Right ventricle myocardium inferior (tissue), 1 donor: ENCODE results near the gene IQCN. TPM values are rescaled to one million over a fixed set of nuclear protein-coding genes. Genes with fewer than 3 reads are reported as not detected.

Source experiments
- ATAC-seq: fragments of 200-7000 bp; cut with Tn5 transposase; one replicate; pipeline ENCODE4 v1.9.1; 2020; ENCODE audit warnings: mild to moderate bottlenecking, moderate library complexity
- DNase-seq: peaks from one replicate; pipeline ENCODE4 v3.0.0; 2021; ENCODE audit errors: missing footprints
- intact Hi-C: fragments of 100-400 bp; cut with DNase I; formaldehyde crosslinking; loops from one replicate; pipeline ENCODE4 v1.11.0; 2022
- total RNA-seq: library from RNA; stranded (reverse); fragmentation: NEBNext Ultra II Directional; extraction: Animal tissue kit (Norgen Biotek cat#: 25700); gene quantifications from one replicate; pipeline ENCODE4 v1.2.1, GENCODE V29; 2021
- donor health status: DM: no; HTN: yes; CAD: no; lungs with severe emphysema.

The IQCN gene
- total RNA-seq, 1 donor from 2014 or later, result 0.43 TPM

DNA sequence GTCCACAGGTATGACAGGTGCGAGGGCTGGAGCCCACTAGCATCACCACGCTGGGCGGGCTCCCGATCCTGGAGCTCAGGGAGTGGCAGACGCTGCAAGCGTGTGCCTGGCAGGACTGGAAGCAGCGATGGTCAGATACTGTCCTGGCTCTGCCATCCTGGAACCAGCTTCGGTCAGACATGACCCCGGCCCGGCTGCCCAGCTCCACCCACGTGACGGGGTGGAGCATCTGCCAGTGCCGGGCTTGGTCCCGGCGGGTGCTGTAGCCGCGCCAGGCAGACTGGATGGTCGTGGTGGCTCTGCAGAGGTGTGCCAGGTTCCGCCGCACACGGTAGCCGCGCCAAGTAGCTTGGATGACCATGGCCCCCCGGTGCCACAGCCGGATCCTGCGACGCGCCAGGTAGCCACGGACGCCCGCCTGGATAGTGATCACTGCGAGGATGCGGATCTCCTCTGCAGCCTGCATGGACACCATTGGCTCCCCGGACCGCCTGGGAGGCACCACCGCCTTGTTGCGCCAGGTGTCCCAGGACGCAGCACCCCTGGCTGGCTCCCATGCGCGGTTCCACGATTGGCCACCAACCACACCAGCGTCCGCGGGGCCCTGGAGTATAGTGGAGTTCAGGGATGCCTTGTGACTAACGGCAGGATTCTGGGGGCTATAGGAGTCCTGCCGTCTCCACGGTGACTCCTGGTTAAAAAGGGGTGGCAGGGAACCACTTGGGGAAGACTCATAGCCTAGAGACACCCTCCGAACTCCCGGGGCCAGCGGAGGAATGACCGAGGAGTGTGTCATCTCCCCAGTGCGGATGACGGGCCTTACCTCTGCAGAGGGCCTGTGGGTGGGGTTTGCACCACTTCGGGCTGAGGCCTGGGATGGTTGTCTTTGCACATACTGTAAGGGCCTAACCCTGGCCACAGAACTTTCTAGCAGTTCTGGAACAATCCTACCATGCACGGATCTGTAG lies 16.5 kb downstream of the IQCN start:
- no peak for ATAC-seq
- no peak for DNase-seq
- intact Hi-C loops, result loop anchor here (10.0 kb wide), 1 partner anchor 1283 kb away; no protein-coding TSS in a partner anchor

DNA sequence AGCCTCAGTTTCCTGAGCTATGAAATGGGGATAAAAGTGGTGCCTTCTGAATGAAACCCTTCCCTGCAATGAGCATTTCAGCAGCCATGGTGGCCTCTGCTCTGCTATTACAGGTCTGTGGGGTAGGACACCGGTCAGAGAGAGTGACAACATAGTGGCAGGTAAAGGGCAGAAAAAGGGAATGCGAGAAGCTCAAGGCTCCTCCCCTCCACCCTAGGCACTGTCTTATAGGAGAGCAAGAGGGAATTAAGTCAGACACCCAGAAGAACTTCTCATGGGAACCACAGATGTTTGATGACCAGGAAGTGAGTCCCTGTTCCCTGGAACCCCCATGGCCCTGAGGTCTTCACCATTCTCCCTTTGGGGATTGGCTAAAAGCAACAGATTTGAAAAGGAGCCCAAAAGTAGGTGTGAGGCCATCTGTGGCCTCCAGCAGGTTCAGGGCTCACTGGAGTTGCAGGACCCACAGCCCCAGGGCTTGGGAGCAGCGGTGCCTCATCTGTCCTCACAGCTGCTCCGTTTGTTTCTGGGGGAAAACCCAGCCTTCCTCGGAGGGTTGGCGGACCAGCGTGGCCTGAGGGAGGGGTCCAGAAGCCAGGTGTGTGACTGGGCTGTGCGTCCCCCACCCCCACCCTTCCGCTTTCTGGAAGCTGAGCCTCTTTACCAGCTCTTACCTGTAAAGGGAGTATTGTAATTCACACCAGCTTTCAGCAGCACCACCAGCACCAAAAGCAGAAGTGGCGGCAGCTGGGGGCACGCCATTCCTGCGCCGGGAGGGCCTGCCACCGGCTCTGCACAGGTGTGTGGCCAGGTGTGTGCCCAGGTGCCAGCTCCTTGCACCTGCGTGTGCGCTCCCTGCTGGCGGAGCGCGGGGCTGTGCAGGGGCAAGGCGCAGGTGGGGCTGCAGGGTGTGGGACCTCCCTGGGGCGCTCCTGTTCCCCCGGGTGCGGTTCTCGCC lies 19.4 kb downstream of the IQCN start:
- DNase-seq, result no peak
- ATAC-seq, result no peak
- intact Hi-C loops, result loop anchor here (10.0 kb wide), 1 partner anchor 1280 kb away; no protein-coding TSS in a partner anchor

DNA sequence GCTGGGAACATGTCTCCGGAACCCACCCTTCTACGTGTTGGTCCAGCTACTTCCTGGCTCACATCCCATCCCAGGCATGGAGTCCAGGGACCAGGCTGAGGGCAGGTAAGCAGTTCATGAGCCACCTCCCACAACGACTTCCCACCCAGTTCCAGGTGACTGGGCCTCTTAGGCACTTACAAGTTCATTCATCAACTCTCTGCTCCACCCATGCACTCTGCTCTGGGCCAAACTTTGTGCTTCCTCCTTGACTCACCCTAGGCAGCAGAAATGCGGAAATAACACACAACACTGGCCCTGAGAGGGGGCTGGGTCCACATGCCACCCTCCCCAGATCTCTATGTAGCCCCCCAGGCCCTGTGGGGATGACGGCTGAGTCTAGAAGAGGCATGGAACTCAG lies 20.5 kb downstream of the IQCN start:
- intact Hi-C loops, result loop anchor here (2.0 to 10.0 kb wide), 2 partner anchors 49 to 1279 kb away; partner anchors contain the start of gene RAB3A
- DNase-seq, result no peak
- ATAC-seq, result peak; percentile 17

- ATAC-seq, result no peak
- DNase-seq, result no peak
- intact Hi-C loops, result loop anchor here (2.0 to 10.0 kb wide), 2 partner anchors 48 to 1278 kb away; partner anchors contain the start of gene RAB3A
Measured at GRCh38 chr19:18253130-18253529, 21.1 kb downstream of the IQCN start.

GRCh38 chr19:18252370-18252717 lies 21.9 kb downstream of the IQCN start:
- intact Hi-C loops, result loop anchor here (1.0 to 10.0 kb wide), 3 partner anchors 48 to 1278 kb away; partner anchors contain the start of gene RAB3A
- DNase-seq (no peak), ATAC-seq (no peak)

DNA sequence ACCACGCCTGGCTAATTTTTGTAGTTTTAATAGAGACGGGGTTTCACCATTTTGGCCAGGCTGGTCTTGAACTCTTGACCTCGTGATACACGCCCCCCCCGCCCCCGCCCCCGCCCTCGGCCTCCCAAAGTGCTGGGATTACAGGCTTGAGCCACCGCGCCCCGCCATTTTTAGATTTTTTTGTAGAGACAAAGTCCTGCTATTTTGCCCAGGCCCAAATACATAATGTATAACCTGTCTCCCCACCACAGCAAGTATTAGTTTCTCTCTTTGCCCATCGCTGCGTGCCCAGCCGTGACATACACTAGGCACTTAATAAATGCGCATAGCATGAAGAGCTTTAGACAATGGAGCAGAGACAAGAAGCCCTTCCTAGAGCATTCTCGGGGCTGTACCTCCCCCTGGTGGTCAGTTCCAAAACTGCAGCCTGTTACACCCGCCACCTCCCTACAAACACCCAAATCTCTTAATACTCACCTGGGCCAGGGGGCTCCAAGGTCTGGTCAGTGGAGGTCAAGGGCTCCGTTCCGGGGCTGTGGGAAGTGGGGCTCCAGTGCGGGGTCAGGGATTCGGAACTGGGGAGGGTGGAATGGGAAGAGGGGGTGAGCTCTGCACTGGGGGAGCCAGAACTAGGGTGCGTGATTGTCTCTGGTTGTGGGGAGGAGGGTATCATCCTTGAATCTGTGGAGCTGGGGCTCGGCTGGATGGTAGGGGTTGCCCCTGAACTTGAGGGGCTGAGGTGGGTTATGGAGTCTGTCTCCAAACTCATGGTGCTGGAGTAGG lies 22.5 kb downstream of the IQCN start:
- ATAC-seq, result peak; percentile 67
- peak; percentile 75 for DNase-seq
- intact Hi-C loops, result loop anchor here (1.0 to 10.0 kb wide), 3 partner anchors 47 to 1277 kb away; partner anchors contain the start of gene RAB3A

DNA sequence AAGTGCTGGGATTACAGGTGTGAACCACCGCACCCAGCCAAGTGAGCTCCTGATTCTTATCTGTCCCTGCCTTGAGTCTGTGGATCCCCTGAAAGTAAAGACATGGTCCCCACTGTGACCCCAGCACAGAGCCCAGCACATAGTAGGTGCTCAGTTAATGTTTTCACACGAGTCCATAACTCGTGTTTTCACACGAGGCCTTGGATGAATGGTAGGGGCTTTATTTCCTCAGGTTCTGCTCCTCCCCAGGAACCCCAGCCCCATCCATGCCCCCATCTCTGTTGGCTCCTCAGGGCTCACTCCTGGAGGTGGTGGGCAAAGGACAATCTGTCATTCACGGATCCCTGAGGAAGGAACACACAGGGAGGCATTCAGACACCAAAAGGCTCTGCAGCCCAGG lies 24.4 kb downstream of the IQCN start:
- DNase-seq, result no peak
- ATAC-seq, result no peak
- intact Hi-C loops, result loop anchor here (10.0 kb wide), 1 partner anchor 1275 kb away; no protein-coding TSS in a partner anchor

GRCh38 chr19:18245297-18245696 lies 29.0 kb downstream of the IQCN start:
- DNase-seq (no peak), ATAC-seq (no peak)
- intact Hi-C loops, result no loop called here

- intact Hi-C loops, result no loop called here
- DNase-seq (no peak), ATAC-seq (no peak)
Measured at GRCh38 chr19:18239303-18239702, 34.9 kb downstream of the IQCN start.

GRCh38 chr19:18234194-18234593 lies 40.1 kb downstream of the IQCN start:
- intact Hi-C loops, result no loop called here
- no peak for DNase-seq
- ATAC-seq, result no peak

DNA sequence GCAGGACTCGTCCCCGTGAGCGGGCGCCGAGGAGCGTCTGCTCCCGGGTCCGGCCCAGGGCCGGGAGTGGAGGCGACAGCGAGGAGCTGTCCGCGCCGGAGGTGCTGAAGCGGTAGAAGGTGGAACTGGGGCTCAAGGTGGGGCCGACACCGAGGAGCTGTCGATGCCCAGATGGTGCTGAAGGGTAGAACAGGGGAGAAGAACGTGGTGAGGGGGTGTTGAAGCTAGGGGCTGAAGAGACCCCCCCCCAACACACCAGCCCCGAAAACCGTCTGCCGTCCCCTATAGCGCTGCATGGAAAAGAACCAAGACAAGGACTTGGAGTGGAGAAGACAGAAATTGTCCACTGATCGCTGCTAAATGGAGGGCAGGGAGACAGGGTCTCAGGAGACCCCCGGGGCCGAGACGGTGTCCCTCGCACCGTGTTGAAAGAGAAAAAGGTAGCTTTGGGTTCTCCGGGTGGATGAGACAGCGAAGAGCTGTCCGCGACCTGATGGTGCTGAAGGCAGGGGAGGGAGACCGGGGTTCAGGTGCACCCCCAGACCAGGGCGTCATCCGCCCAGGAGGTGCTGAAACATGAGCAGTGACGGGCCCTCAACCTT lies 40.9 kb downstream of the IQCN start:
- no peak for ATAC-seq
- no peak for DNase-seq
- intact Hi-C loops, result no loop called here

DNA sequence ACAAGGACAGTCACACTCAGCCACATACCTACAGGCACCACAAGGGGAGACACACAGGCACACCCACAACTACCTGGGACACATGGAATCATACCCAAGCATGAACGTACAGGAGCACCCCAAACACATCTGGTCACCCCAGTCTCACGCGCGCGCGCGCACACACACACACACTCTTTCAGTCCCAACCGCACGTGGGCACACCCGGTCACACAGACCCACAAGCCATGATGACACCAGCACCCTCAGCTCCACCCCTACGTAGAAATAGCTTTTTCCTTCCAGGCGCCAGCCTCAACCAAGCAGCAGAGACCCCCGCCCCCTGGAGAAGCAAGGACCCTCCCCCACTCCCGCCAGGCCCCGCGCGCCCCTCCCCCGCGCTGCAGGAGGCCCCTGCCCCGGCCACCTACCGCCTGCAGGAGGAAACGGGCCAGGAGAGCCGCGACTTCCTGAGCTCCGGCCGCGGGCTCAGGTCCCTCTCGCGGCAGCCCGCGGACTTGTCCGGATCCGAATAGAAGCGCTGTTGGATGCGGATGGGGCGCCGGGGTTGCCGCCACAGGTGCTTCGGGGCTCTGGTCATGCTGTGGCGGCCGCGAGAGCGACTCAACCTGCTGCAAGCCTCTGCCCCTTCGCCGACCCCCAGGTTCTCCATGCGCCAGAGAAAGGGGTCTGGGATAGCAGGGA lies 41.6 kb downstream of the IQCN start:
- DNase-seq (no peak), ATAC-seq (no peak)
- intact Hi-C loops, result no loop called here

DNA sequence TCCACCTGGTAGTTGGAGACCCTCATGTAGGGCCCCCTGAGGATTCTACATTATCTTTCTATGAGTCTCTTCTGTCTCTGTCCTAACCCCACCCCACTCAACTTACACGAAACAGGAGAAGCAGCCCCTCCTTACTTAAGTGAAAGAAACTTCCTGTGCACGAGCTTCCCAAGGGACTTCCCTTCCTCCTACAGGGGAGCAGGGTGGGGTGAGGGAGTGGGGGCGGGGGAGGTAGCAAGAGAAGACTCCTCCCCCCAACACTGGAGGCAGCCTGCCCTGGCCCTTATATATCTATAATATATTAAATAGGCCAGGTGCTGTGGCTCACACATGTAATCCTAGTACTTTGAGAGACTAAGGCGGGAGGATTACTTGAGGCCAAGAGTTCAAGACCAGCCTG lies 42.5 kb downstream of the IQCN start:
- DNase-seq, result no peak
- intact Hi-C loops, result no loop called here
- no peak for ATAC-seq

- ATAC-seq, result no peak
- intact Hi-C loops, result no loop called here
- no peak for DNase-seq
Measured at GRCh38 chr19:18230941-18231734, 43.1 kb downstream of the IQCN start.

GRCh38 chr19:18229915-18230314 lies 44.3 kb downstream of the IQCN start:
- DNase-seq (no peak), ATAC-seq (no peak)
- intact Hi-C loops, result no loop called here

- no peak for DNase-seq
- intact Hi-C loops, result no loop called here
- ATAC-seq, result no peak
Measured at GRCh38 chr19:18229474-18229873, 44.8 kb downstream of the IQCN start.
